ENCODE results near the gene MYCBP2. TPM values are rescaled to one million over a fixed set of nuclear protein-coding genes. Genes with fewer than 3 reads are reported as not detected.
"Not testable (repeated sequence)": the region's sequence is repeated elsewhere in the genome, so short reads cannot be mapped to it uniquely, and the experiment has no call there.

The MYCBP2 gene
- total RNA-seq, 1 donor from 2014 or later: 116 TPM

DNA sequence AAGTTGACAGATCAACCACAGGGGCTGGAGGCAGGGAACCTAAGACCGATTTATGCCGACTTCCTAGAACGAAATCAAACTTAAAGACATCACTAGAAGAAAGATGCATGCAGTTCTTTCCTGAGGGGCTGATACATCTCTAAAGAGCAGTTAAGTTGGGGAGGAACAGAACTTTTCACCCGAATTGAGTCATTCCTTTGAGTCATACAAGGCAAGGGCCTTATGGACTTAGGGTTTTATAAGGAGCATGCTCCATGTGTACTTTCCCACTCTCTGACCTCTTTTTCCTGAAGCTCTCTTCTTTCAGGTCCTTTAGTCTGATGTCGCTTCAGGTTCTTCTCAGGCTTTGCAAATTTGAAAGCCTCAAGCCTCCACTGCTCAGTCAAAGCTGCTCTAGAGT lies 292.0 kb downstream of the MYCBP2 start:
- no peak for DNase-seq (ENCODE audit: extremely low read depth, low read depth, low spot score)

DNA sequence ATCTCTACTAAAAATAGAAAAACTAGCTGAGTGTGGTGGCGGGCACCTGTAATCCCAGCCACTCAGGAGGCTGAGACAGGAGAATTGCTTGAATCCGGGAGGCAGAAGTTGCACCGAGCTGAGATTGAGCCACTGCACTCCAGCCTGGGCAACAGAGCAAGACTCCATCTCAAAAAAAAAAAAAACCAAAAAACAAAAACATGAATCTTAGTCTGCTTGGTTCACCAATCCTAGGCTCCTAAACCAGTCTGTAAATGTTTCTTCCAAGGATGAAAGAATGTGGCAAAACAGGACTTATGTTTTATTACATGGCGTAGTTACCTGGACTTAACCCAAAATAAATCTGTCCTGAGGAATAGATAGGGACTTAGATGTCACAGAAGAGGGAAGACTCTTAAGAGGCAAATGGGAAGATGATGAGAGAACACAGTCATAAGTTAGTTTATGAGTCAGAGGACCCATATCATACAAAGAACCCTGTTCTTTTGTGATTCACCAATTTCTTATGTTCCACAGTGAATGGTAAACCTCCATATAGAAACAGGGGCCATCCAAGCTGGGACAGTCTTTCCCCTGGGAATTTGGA lies 293.1 kb downstream of the MYCBP2 start:
- no peak for DNase-seq (ENCODE audit: extremely low read depth, low read depth, low spot score)

DNA sequence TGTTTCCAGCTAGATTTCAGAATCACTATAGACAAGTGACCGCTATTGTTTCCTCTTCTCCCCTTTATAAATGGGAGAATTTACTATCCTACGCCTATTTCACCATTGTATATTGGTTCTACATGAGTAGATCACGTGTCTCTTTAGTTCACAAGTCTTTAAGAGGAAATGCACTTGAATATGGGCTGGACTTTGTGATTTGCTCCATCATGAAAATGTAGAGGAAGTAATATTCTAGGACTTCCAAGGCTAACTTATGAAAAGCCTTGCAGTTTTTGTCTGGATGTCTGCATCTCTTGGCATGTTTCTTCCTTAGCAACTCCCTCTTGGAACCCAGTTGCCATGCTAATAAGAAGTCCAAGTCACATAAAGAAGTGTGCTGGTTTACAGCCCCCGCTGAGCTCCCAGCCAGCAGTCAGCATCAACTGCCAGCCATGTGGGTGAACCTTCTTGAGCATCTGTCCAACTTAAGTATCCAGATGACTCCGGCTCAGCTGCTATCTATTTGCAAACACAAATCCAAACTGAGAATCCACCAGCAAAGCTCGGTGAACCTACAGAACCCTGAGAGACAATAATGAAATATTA lies 295.1 kb downstream of the MYCBP2 start:
- no peak for DNase-seq (ENCODE audit: extremely low read depth, low read depth, low spot score)

DNA sequence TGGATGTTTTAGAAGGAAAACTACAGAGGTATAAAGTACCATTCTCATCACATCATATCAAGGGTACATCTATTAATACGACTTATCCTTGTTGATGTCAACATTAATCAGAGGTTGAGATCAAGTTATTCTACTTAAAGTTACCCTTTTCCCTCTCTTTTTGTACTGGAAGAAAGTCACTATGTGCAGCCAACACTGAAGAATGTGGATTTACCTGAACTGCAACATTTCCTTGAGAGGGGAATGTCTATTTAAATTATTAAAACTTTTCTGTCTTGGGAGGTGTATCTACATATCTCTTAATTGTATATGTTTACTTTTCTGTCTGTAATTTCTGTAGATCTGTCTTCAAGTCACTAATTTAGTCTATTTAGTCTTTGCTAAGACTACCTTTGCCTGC lies 297.5 kb downstream of the MYCBP2 start:
- no peak for DNase-seq (ENCODE audit: extremely low read depth, low read depth, low spot score)

DNA sequence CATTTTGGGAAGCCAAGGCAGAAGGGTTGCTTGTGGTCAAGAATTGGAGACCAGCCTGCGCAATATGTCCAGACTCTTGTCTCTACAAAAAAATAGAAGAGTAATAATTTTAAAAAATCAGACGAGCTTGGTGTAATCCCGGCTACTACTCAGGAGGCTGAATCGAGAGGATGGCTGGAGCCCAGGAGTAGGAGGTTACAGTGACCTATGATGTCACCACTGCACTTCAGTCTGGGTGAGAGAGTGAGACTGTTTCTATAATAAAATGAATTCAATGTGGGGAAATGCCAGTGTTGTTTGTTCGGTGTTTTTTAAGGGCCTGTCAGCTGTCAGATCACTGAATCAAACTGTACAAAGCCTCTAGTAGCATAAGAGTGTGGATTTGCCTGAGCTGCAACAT lies 298.7 kb downstream of the MYCBP2 start:
- DNase-seq (ENCODE audit: extremely low read depth, low read depth, low spot score): no peak

DNA sequence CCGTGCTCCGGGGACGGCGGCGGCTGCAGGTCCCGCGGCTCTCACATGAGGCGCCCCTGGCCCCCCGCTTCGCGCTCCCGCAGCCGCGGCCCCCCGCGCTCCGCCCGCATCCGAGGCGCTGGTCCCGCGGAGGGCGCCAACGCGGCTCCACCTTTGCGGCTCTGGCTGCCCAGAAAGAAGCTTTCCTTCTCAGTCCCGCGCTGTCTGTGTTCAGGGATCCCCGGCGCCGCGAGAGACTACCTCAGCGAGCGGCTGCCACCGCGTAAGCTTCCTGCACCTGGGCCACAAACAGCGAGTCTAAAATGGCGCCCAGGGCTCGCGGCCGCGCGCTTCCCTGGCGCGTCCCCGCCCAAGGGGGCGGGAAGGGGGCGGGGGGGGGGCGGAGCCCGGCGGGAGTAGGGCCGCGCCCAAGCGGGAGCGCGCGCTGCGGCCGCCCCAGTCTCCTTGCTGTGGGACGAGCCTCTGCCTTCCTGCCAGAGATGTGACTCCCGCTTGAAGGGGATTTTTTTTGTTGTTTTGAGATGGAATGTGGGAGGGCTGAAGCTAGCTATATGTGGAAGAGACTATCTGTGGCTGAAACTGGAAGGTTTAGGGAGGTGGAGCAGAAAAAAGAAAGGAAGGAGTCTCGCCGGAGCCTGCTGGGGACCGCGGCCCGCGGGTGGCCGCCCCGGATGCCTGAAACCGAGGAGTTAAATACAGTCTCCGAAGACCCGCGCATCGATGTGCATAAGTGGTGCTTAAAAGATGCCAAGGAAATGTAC lies 299.9 kb downstream of the MYCBP2 start, which contains the start of gene FBXL3:
TSS of gene FBXL3 (minus strand) at position 299 of the 761 bp plus-strand sequence. CDS start 5,299 bp downstream, outside the sequence.
- DNase-seq (ENCODE audit: extremely low read depth, low read depth, low spot score): no peak

DNA sequence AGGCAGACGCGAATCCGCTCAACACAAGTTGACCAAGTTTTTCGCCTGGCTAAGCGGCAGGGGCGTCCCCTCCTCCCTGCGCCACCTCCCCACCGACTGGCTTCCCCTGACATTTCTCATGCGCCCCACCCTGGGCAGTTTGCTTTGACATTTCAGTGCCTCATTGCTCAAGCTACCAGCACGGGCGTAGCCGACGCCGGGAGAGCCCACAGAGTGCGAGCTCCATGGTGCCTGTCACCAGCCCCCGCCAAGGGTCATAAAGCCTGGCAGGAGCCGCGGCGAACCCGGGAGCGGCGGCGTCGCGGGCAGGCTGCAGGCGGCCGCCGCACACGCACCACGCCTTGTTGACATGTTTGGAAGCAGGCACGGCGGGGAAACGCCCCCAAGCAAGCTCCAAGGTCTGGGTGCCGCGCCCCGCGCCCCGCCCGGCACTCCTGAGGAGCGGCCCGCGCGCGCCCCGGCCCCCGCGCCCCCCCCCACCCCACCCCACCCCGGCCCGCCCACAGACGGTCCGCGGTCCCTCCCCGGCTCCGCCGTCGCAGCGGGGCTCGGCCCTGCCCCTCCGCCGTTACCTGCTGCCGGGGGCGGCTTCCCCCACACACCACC lies 300.5 kb downstream of the MYCBP2 start:
- DNase-seq (ENCODE audit: extremely low read depth, low read depth, low spot score): no peak

DNA sequence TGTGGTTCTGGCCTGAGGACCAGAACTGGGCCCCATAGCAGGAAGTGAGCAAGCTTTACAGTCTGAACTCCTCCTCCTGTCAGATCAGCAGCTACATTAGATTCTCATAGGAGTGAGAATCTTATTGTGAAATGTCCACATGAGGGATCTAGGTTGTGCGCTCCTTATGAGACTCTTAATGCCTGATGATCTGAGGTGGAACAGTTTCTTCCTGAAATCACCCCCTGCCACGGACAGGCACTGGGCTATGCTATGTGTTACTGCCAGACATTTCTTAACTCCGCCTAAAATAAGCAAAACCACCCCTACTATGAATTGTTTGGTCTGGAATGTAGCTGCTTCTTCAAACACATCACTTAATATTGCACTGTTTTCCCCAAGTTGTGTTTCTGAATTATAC lies 304.6 kb downstream of the MYCBP2 start:
- no peak for DNase-seq (ENCODE audit: extremely low read depth, low read depth, low spot score)

DNA sequence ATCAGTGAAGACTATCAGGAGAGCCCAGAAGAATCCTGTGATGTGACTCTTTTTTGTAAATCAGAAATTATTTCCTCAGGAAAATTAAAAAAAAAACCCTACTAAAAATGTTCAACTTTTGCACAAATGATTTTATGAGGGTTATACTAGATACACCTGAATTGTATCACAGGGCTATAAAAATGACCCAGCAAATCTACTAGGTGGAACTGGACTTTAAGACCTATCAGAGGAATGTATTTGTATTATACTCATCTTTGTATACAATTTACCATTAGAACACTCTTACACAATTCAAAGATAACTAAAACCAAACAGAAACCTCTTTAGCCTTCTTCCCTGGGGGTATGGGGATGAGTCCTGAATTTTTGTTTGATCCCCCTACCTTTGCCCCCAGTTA lies 307.1 kb downstream of the MYCBP2 start:
- no peak for DNase-seq (ENCODE audit: extremely low read depth, low read depth, low spot score)

DNA sequence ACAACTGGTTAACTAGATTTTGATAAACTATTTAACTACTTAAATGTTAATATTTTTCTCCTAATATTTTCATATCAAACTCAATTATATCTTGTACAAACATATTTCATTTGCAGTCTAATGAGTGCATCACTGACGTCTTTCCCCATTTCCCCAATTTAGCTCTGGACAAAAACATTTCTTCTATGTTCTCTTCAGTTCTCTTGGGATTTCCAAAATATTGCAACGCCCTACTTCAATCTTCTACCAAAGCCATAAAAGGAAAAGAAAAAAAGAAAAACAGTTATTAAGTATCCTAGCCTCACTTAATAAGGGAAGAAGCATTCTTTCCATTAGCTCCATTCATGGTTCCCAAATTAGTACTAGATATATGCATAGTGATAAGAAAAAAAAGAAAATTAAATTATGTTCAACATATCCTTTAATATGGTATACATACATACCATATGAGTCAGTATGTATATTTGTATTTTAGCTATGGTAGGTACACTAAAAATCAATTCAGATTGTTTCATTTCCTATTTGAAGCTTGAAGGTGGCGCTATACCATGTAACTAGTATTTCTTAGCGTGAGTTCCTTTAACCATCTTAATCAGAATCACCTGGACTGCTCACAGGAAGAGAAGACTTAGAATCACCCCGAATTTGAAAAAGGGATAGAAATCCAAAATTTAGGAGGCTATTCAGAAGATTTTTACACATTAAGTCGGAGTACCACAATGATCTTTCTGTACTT lies 309.8 kb downstream of the MYCBP2 start:
- DNase-seq (ENCODE audit: extremely low read depth, low read depth, low spot score): no peak

DNA sequence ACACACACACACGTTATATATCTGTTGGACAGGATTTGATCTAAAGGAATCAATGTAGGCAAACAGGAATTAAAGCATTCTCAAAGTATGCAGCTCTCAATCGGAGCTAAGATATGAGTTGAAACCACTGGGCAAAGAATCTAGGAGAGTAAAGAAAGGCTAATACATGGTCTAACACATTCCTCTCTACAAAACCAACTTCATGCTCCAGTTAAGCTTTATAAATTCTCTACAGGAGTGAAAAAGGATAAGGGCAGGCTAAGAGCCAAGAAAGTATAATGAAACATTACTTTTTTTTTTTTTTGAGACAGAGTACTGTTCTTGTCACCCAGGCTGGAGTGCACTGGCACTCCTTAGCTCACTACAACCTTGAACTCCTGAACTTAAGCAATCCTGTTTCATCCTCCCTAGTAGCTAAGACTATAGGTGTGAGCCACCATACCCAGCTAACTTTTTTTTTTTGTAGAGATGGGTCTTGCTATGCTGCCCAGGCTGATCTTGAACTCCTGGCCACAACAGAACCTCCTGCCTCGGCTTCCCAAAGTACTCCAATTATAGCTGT lies 310.6 kb downstream of the MYCBP2 start:
- no peak for DNase-seq (ENCODE audit: extremely low read depth, low read depth, low spot score)

DNA sequence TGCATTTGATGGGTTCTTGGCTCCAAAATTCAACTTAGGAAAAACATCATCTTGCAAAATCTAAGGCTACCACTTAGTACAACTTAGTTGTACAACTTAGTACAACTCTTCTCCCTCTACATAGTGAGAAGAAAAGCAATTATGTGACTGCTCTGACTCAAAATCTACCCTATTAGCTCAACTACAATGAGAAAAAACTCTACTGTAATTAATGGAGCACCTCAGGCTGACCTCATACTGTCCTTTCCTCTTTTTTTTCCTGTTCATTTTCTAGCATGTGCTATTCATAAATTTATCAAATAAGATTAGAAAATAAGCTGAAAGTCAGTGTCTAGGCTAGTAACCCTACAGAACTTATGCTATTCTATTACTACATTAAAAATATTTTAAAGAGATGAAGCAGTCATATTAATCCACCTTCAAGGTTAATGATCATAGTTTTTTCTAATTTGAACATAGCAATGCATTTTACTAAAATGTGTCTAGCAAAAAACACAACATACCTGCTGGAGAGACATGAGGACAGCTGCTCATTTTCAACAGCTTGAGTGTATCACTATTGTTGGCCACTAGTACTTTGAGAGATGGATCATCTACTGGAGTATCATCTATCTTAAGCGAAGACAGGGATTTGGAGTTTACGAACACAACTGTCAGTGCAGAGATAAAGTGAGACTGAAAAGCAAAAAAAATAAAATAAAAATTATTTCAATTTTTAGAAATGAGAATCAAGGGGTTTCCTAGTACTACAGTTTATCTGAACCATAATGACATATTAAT lies 311.8 kb downstream of the MYCBP2 start:
- DNase-seq (ENCODE audit: extremely low read depth, low read depth, low spot score): no peak

DNA sequence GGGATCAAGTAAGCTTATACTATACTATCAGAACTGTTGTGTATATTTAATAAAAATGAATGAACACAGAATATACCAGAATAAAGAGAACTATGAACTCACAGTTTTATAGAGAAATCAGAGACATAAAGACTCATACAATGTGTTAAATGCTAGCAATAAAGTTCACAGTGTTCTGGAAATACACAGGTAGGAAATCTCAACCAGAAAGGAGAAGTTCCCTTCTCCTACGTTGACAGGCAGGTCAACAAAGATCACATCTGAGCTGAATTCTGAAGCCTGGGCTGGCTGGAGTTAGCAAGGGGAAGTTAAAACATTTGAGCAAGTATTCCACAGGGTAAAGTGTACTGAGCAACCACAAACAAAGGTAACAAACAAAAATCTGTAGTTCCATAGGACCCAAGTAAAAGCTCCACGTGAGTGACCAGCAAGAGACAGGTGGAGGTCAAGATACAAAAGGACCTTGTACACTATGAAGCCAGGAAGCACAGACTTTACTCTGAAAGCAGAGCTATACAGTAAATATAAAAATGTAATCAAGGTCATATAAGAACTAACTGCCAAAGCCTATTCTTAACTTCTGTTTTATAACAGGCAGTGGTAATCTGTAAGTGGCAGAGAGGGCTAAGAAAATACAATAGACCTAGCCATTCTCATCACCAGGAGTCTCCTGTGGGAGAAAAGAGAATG lies 312.9 kb downstream of the MYCBP2 start:
- no peak for DNase-seq (ENCODE audit: extremely low read depth, low read depth, low spot score)

DNA sequence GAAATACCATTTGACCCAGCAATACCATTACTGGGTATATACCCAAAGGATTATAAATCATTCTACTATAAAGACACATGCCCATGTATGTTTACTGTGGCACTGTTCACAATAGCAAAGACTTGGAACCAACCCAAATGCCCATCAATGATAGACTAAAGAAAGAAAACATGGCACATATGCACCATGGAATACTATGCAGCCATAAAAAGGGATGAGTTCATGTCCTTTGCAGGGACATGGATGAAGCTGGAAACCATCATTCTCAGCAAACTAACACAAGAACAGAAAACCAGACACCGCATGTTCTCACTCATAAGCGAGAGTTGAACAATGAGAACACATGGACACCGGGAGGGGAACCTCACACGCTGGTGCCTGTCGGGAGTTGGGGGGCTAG lies 317.2 kb downstream of the MYCBP2 start:
- DNase-seq (ENCODE audit: extremely low read depth, low read depth, low spot score): not testable (repeated sequence)

DNA sequence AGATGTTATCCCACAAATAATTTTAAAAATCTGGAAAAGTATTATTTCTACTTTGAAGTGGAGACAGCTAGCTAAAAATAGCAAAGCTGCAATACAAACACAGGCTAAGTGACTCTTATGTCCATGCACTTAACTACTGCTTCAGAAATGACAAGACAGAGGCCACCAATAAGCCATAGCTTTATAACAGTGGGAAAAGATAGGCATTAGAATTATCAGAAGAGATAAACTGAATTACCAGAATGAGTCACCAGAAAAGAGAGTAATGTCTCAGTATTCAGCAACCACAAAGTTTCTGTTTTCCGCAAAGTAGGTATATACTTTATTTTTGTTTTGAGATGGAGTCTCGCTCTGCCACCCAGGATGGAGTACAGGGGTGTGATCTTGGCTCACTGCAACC lies 317.9 kb downstream of the MYCBP2 start:
- DNase-seq (ENCODE audit: extremely low read depth, low read depth, low spot score): no peak

DNA sequence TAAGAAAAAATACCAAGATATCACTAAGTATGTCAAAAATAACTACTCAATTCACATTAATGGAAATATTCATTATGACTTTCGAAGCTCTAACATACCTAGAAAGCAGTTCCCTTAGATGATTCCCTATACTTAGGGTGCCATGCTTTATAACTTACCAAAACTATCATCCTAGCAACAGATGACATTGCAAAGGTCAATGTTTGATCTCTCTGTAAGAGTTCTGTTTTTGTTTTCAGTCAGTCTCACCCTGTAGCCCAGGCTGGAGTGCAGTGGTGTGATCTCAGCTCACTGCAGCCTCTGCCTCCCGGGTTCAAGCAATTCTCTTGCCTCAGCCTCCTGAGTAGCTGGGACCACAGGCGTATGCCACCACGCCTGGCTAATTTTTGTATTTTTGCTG lies 318.6 kb downstream of the MYCBP2 start:
- not testable (repeated sequence) for DNase-seq (ENCODE audit: extremely low read depth, low read depth, low spot score)

DNA sequence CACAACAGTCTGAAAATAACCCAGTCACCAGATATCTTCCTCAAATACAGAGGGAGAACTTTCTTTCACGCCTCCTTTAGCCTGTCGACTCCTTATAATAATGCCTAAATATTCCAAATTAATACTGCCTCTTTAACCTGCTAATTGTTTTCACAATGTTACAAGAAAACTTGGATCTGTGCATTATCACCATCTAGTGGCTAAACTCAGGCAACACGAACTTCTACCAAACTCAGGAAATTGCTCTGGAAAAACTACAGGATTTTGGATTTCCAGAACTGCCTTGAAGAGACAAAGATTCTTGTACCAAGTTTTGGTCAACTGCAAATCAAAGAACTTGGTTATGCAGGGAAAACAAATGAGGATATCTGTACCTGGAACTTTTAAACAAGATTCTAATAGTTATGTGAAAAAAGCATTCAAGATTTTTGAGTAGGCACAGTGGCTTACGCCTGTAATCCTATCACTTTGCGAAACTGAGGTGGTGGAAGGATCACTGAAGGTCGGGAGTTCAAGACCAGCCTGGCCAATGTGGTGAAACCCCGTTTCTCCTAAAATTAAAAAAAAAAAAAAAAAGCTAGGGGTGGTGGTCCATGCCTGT lies 324.2 kb downstream of the MYCBP2 start:
- DNase-seq (ENCODE audit: extremely low read depth, low read depth, low spot score): no peak

DNA sequence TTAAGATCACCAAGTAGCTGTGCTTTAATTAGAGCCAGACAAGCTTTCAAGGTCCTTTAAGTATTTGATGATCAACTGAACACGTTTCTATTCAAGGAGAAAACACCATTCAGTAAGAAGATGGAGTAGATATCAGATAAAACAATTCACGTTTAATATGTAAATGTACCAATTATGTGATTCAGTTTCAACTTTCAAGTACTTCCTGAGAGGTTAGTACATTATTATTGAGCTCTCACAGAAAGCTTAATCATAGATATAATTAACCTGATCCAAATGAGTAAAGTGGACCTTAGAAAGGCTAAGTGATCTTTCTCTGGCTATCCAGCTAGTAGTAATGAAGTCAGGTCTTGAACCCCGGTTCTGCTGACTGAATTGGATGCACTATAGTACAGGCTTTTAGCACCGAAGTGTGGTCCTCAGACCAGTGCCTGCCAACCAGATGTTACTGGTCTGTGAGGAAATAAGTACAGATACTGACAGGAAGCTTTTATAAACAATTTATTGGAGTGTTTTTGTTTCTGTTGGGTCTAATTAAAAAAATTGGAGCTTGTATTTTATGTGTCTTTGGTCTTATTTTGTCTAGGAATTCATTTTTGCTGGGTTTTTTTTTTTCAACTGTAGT lies 324.8 kb downstream of the MYCBP2 start:
- DNase-seq (ENCODE audit: extremely low read depth, low read depth, low spot score): no peak

DNA sequence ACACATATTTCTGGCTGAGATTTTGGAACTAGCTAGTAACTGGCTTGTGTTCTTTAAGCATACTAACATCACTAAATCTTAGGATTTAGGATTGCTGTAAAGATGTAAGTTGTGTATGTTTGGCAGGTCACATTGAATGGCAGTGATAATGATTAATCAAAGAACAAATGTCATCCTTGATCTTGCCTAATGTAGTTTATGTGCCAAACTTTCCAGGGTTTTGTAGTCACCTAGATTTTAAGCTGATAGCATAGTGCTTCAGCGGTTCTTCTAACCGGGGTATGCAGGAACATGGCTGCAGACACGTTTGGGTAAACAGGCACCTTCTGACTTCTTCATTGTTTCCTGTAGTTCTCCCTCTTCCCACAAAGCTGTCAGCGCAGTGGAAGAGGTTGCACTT lies 325.4 kb downstream of the MYCBP2 start:
- no peak for DNase-seq (ENCODE audit: extremely low read depth, low read depth, low spot score)

Data from glomerular endothelial cell (primary cell).